Neural crest cell (in vitro differentiated cells): ENCODE measurements around the gene AS3MT. TPM values are rescaled to one million over a fixed set of nuclear protein-coding genes. Genes with fewer than 3 reads are reported as not detected.

Experiments
- DNase-seq: peaks from one replicate; pipeline ENCODE4 v3.0.0; 2021; ENCODE audit warnings: low read depth, mixed read lengths, low spot score
- H3K27ac Mint-ChIP-seq: one replicate; pipeline ENCODE4 v1.8.0; 2021; ENCODE audit warnings: mild to moderate bottlenecking, mixed read lengths; ENCODE audit not compliant: unreplicated experiment
- H3K27me3 Mint-ChIP-seq: 2 replicates; pipeline ENCODE4 v1.8.0; 2021; ENCODE audit warnings: low read depth, mild to moderate bottlenecking, mixed read lengths
- H3K36me3 Mint-ChIP-seq: 2 replicates; pipeline ENCODE4 v1.8.0; 2021; ENCODE audit warnings: low read depth, mild to moderate bottlenecking, mixed read lengths
- H3K4me1 Mint-ChIP-seq: 2 replicates; pipeline ENCODE4 v1.8.0; 2021; ENCODE audit warnings: mixed read lengths
- H3K4me3 Mint-ChIP-seq: one replicate; pipeline ENCODE4 v1.8.0; 2021; ENCODE audit warnings: mild to moderate bottlenecking, mixed read lengths
- H3K9me3 Mint-ChIP-seq: 2 replicates; pipeline ENCODE4 v1.8.0; 2021; ENCODE audit warnings: mixed read lengths
- total RNA-seq: library from RNA; stranded (reverse); gene quantifications from 2 replicates; pipeline ENCODE4 v1.2.1, GENCODE V29; 2021
- TF ChIP-seq, protein P1 (sequence below): fragments of 200-600 bp; sonication (generic); conservative IDR thresholded peaks from 2 replicates; pipeline ENCODE4 v1.5.0; 2021; ENCODE audit warnings: antibody characterized with exemption, mild to moderate bottlenecking

The AS3MT gene
- total RNA-seq, 1 donor from 2014 or later = 10.4 TPM

DNA sequence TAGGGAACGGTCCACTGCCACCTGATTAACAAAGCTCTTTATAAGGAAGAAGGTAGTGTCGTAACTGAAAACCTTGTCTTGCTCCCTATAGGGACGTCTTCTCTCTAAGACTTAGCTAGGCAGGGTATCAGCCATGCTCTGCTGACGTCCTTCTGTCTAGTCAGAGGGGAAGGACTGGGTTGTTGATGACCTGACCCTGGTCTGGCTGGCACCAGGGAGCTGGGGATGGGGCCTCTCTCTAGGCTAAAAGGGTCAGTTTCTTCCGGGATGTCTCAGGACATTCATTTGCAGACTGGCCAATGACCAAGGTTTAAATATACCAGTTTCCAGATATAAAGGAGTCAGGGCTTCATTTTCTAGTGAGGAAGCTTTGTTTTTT is 41.7 kb upstream of the AS3MT start:
- DNase-seq = no peak
- H3K27ac Mint-ChIP-seq = no peak overlapping the region
- no peaks in the 10 kb centered on the region for H3K9me3 Mint-ChIP-seq
- peaks cover 4% of the 10 kb centered on the region for H3K27me3 Mint-ChIP-seq
- H3K36me3 Mint-ChIP-seq = no peaks in the 10 kb centered on the region
- TF ChIP-seq, protein P1, sequence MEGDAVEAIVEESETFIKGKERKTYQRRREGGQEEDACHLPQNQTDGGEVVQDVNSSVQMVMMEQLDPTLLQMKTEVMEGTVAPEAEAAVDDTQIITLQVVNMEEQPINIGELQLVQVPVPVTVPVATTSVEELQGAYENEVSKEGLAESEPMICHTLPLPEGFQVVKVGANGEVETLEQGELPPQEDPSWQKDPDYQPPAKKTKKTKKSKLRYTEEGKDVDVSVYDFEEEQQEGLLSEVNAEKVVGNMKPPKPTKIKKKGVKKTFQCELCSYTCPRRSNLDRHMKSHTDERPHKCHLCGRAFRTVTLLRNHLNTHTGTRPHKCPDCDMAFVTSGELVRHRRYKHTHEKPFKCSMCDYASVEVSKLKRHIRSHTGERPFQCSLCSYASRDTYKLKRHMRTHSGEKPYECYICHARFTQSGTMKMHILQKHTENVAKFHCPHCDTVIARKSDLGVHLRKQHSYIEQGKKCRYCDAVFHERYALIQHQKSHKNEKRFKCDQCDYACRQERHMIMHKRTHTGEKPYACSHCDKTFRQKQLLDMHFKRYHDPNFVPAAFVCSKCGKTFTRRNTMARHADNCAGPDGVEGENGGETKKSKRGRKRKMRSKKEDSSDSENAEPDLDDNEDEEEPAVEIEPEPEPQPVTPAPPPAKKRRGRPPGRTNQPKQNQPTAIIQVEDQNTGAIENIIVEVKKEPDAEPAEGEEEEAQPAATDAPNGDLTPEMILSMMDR = no peak
- H3K4me1 Mint-ChIP-seq = no peaks in the 10 kb centered on the region
- H3K4me3 Mint-ChIP-seq = no peak overlapping the region

DNA sequence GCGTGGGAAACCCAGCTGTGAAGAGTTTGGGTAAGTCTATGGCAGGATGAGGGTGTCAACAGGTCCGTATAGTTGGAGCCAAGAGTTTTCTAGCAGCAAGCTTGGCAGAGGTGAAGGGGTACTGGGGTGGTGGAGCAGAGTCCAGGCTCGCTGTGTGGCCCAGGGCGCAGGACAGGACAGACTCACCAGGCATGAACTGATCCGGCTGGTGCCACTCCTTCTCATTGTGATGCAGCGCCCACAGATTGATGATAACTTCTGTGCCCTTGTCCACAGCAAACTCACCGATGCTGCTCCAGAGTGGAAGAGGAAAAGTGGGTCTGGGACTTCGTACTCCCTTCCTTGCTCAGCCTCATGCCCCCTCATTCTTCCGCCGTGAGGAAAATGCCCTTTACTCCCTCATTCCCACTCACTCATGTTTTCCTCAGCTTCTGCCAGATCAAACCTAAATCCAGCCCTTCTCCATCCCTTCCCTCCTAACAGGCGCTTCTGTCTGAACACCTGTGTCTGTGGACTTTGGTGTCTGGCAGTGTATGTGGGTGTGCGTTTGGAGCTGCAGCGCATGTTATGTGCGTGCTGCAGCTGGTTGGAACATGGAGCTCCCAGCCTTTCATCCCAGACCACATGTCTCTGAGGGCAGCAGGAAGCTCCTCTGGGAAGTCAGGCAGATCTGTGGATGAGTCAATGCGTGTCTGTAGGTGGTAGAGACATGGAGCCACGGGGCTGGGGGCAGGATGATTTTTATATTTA is 37.8 kb upstream of the AS3MT start:
- H3K4me1 Mint-ChIP-seq = no peaks in the 10 kb centered on the region
- H3K27ac Mint-ChIP-seq = no peak overlapping the region
- H3K36me3 Mint-ChIP-seq = no peaks in the 10 kb centered on the region
- TF ChIP-seq, protein P1 = no peak
- H3K9me3 Mint-ChIP-seq = no peaks in the 10 kb centered on the region
- H3K4me3 Mint-ChIP-seq = no peak overlapping the region
- no peak for DNase-seq
- H3K27me3 Mint-ChIP-seq = peaks cover 9% of the 10 kb centered on the region

DNA sequence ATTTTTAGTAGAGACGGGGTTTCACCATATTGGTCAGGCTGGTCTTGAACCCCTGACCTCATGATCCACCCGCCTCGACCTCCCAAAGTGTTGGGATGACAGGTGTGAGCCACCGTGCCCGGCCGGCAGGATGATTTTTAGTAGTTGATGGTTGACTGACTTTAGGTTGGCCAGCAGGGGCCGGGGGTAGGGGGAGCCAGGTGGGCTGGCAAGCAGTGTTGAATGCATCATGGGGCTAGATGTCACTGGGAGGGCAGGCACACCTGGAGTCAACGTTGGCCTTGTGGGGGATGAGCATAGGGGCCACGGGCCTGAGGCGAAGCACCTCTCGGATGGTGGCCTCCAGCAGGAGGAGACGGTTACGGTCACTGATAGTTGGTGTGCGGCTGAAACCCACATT is 37.0 kb upstream of the AS3MT start:
- Mint-ChIP-seq H3K27me3 (peaks cover 9% of the 10 kb centered on the region), H3K4me3 (no peak overlapping the region), H3K27ac (no peak overlapping the region), H3K36me3 (no peaks in the 10 kb centered on the region), H3K4me1 (no peaks in the 10 kb centered on the region), H3K9me3 (no peaks in the 10 kb centered on the region)
- DNase-seq = no peak
- TF ChIP-seq, protein P1 = no peak

DNA sequence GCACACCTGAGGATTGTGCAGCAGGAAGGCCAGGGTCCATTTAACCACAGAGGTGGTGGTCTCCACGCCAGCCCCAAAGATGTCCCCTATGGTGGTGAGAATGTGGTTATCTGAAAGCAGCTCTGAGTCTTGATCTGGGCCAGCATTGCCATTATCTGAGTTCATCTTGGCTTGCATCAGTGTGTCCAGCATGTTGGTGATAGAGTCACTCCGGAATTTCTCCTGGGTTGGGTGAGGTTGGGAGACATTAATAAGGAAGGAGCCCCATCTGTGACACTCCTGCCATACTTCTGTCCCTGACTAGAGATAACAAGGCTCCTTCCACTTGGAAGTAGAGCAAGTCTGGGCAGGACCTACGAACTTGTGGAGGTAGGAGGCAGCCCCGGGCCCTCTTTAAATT is 36.3 kb upstream of the AS3MT start:
- H3K4me3 Mint-ChIP-seq = no peak overlapping the region
- H3K36me3 Mint-ChIP-seq = peaks cover under 1% of the 10 kb centered on the region
- H3K27ac Mint-ChIP-seq = no peak overlapping the region
- DNase-seq = no peak
- TF ChIP-seq, protein P1 = no peak
- no peaks in the 10 kb centered on the region for H3K4me1 Mint-ChIP-seq
- H3K27me3 Mint-ChIP-seq = peaks cover 13% of the 10 kb centered on the region
- H3K9me3 Mint-ChIP-seq = peaks cover 4% of the 10 kb centered on the region

DNA sequence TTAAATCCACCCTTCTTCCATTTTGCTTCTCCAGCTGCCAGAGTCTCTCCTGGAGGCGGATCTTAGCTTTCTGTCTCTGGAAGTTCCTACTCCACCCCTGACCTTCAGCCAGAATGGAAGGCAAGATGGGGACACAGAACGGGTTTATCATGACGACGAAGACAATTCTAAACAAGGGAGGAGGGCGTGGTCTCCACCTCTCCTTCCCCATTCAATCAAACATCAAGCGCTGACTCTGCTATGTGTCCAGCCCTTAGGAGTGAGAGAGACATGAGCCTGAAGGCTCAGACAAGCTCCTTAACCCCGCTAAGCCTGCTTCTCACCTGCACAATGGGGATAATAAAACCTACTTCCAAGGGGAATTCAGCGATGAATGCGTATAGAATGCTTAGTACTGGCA is 35.1 kb upstream of the AS3MT start:
- no peaks in the 10 kb centered on the region for H3K4me1 Mint-ChIP-seq
- H3K27me3 Mint-ChIP-seq = peaks cover 16% of the 10 kb centered on the region
- peaks cover 10% of the 10 kb centered on the region for H3K9me3 Mint-ChIP-seq
- H3K36me3 Mint-ChIP-seq = peaks cover 4% of the 10 kb centered on the region
- H3K4me3 Mint-ChIP-seq = no peak overlapping the region
- DNase-seq = no peak
- H3K27ac Mint-ChIP-seq = no peak overlapping the region
- TF ChIP-seq, protein P1 = no peak
